H1 (cell line): ENCODE results near the gene OS9. TPM values are rescaled to one million over a fixed set of nuclear protein-coding genes. Genes with fewer than 3 reads are reported as not detected.

ENCODE experiments used
- CHD7 ChIP-seq: fragments of 300-600 bp; sonication (generic); IDR thresholded peaks from 2 replicates; pipeline ENCODE4 v1.7.1; 2012; ENCODE audit warnings: low read length, moderate library complexity, mild to moderate bottlenecking, inconsistent platforms; ENCODE audit not compliant: insufficient replicate concordance
- CTCF ChIP-seq, 3 experiments: IDR thresholded peaks; 1 replicate in 2 of 3; 2 replicates in 1 of 3; pipeline versions ENCODE4 v1.5.1 to v1.6.1; 2011; ENCODE audit warnings: low read length in 3 of 3, mild to moderate bottlenecking in 3 of 3, inconsistent platforms in 2 of 3, low read depth in 1 of 3, moderate library complexity in 1 of 3; ENCODE audit not compliant: insufficient read depth in 1 of 3; ENCODE audit errors: control extremely low read depth in 1 of 3
- EZH2 ChIP-seq: fragments of 200-600 bp; sonication (generic); IDR thresholded peaks from 2 replicates; pipeline ENCODE4 v1.7.1; 2012; ENCODE audit warnings: low read depth, mild to moderate bottlenecking, moderate library complexity, low read length, inconsistent platforms; ENCODE audit not compliant: severe bottlenecking
- JUND ChIP-seq: IDR thresholded peaks from 2 replicates; pipeline ENCODE4 v1.6.1; 2011; ENCODE audit warnings: mild to moderate bottlenecking, improper control_type of control experiment, low read length
- MAFK ChIP-seq: IDR thresholded peaks from 2 replicates; pipeline ENCODE4 v1.6.1; 2012; ENCODE audit warnings: low read depth, mild to moderate bottlenecking, improper control_type of control experiment, low read length
- NRF1 ChIP-seq: IDR thresholded peaks from 2 replicates; pipeline ENCODE4 v1.6.1; 2011; ENCODE audit warnings: mild to moderate bottlenecking, low read depth, low read length, improper control_type of control experiment
- POLR2A ChIP-seq, 2 experiments: IDR thresholded peaks; 1 replicate in 1 of 2; 2 replicates in 1 of 2; pipeline ENCODE4 v1.6.1; 2011; ENCODE audit warnings: low read depth in 2 of 2, low read length in 2 of 2, mild to moderate bottlenecking in 2 of 2; ENCODE audit errors: control extremely low read depth in 1 of 2
- RBBP5 ChIP-seq: IDR thresholded peaks from 2 replicates; pipeline ENCODE4 v1.7.1; 2012; ENCODE audit warnings: low read depth, mild to moderate bottlenecking, inconsistent platforms, low read length, moderate library complexity, borderline replicate concordance
- SAP30 ChIP-seq: fragments of 300-600 bp; sonication (generic); IDR thresholded peaks from 2 replicates; pipeline ENCODE4 v1.7.1; 2012; ENCODE audit warnings: low read length, moderate library complexity, mild to moderate bottlenecking, inconsistent platforms; ENCODE audit not compliant: insufficient read depth, insufficient replicate concordance
- SP4 ChIP-seq: IDR thresholded peaks from 2 replicates; pipeline ENCODE4 v1.6.1; 2012; ENCODE audit warnings: low read length, inconsistent platforms
- polyA plus RNA-seq, 7 experiments: library from polyadenylated mRNA; depleted of rRNA in 3 of 7; stranded (reverse) in 5 of 7; unstranded in 2 of 7; fragments of >200 nt in 5 of 7; fragments of 200-250 nt in 2 of 7; gene quantifications; 1 replicate in 5 of 7; 2 replicates in 1 of 7; 4 replicates in 1 of 7; pipeline versions ENCODE4 v1.2.1 to v1.2.3, GENCODE V29; 2011 to 2013; ENCODE audit warnings: missing spikeins in 2 of 7, mixed read lengths in 2 of 7
- total RNA-seq: library from RNA; stranded (reverse); fragmentation: NEBNext Ultra II Directional; extraction: Animal tissue kit (Norgen Biotek cat#: 25700); gene quantifications from 2 replicates; pipeline ENCODE4 v1.2.1, GENCODE V29; 2021

The OS9 gene
- total and polyA plus RNA-seq, 2 of the 8 experiments (the other 6 are each of a cell fraction or from before 2014, with no cell fraction given), result 71.0 to 108 TPM

GRCh38 chr12:57743769-57744168 lies 49.8 kb downstream of the OS9 start (continued):
- TF ChIP-seq CHD7 (no peak), SP4 (no peak), MAFK (no peak), RBBP5 (no peak), NRF1 (no peak), POLR2A (IDR thresholded peaks at IDR 0.05; ENCODE audit: control extremely low read depth in 1 of 2, low read depth in 2 of 2, low read length in 2 of 2) (no peak), EZH2 (no peak), JUND (no peak), CTCF (IDR thresholded peaks at IDR 0.05; ENCODE audit: control extremely low read depth in 1 of 3, insufficient read depth in 1 of 3, low read depth in 1 of 3, low read length in 3 of 3) (no peak), SAP30 (no peak)
